GM12875 (cell line): ENCODE measurements around the gene JAK1.

Source experiments
- H3K4me3 ChIP-seq: one replicate; pipeline ENCODE4 v1.5.1; 2011; ENCODE audit warnings: low read depth, low read length, control low read depth
- CTCF ChIP-seq: IDR thresholded peaks from 2 replicates; pipeline ENCODE4 v1.5.1; 2011; ENCODE audit warnings: low read depth, mild to moderate bottlenecking, control low read depth, inconsistent platforms, low read length, moderate library complexity, borderline replicate concordance; ENCODE audit not compliant: insufficient read depth

The JAK1 gene

GRCh38 chr1:64846573-64847430 lies 119.5 kb downstream of the JAK1 start:
- TF ChIP-seq CTCF: no peak
- no peak overlapping the region for H3K4me3 ChIP-seq

- no peak for TF ChIP-seq CTCF
- H3K4me3 ChIP-seq: no peak overlapping the region
Measured at GRCh38 chr1:64845831-64846425, 120.4 kb downstream of the JAK1 start.

- TF ChIP-seq CTCF: no peak
- H3K4me3 ChIP-seq: no peak overlapping the region
Measured at GRCh38 chr1:64844609-64845008, 121.7 kb downstream of the JAK1 start.

- no peak for TF ChIP-seq CTCF
- no peak overlapping the region for H3K4me3 ChIP-seq
Measured at GRCh38 chr1:64844175-64844574, 122.2 kb downstream of the JAK1 start.

- TF ChIP-seq CTCF: no peak
- no peak overlapping the region for H3K4me3 ChIP-seq
Measured at GRCh38 chr1:64843675-64844074, 122.7 kb downstream of the JAK1 start.

- TF ChIP-seq CTCF: no peak
- no peak overlapping the region for H3K4me3 ChIP-seq
Measured at GRCh38 chr1:64842224-64842623, 124.1 kb downstream of the JAK1 start.
